ENCODE measurements around the gene IL5. TPM values are rescaled to one million over a fixed set of nuclear protein-coding genes. Genes with fewer than 3 reads are reported as not detected.

The IL5 gene
- total and polyA plus RNA-seq, 2 of the 4 experiments (the other 2 are of a cell fraction): not detected

GRCh38 chr5:132505641-132506040 is 37.7 kb downstream of the IL5 start:
- peak overlapping the region; percentile 48 for H2AK5ac ChIP-seq (ENCODE audit: low read depth, low read length)
- H3K9me3 ChIP-seq (ENCODE audit: control insufficient read depth, insufficient read depth, low read length): peaks cover 1% of the 10 kb centered on the region; the same call in 1 of the 2 replicates
- H3K4me2 ChIP-seq (ENCODE audit: low read depth, low read length): peak overlapping the region; percentile 63
- peak overlapping the region; percentile 53 to 88 for H4K8ac ChIP-seq (ENCODE audit: low read depth in 2 of 2, low read length in 2 of 2)
- H3K56ac ChIP-seq (ENCODE audit: extremely low read depth, insufficient read depth, low read length): peak overlapping the region; percentile 86
- BruUV-seq (replicated peaks): no TSS peak
- ATAC-seq (ENCODE audit: low read depth) (peak; percentile 10), DNase-seq (peak; percentile 30)
- CTCF ChIA-PET: interaction anchor here (0.6 to 2.0 kb wide), 8 partner anchors 26 to 313 kb away, joined by 3 to 11 read pairs (median 3); partner anchors contain the start of gene RAD50
- H4K20me1 ChIP-seq (ENCODE audit: insufficient read depth, low read length): peaks cover 4% of the 10 kb centered on the region; the same call in 1 of the 2 replicates
- H3K36me3 ChIP-seq (ENCODE audit: control insufficient read depth, insufficient read depth, low read length): no peaks in the 10 kb centered on the region
- H2BK20ac ChIP-seq (ENCODE audit: low read depth, low read length): peak overlapping the region; percentile 83
- H4K91ac ChIP-seq (ENCODE audit: insufficient read depth, low read depth, low read length): peak overlapping the region; percentile 90
- intact Hi-C loops (cut with micrococcal nuclease) (loop anchor here (1.0 to 5.0 kb wide), 5 partner anchors 52 to 362 kb away; partner anchors contain the start of genes GDF9, RAD50, SLC22A4 and UQCRQ), in situ Hi-C loops (cut with MboI; ENCODE audit: low sequenced_read_pairs) (no loop called here), dilution Hi-C loops (cut with HindIII; ENCODE audit: low sequenced_read_pairs, unreplicated experiment) (no loop called here)
- POLR2A ChIA-PET (ENCODE audit: unreplicated experiment): interaction anchor here (0.8 to 1.0 kb wide), 3 partner anchors 8 to 10 kb away, joined by 3 to 10 read pairs (median 3); no protein-coding TSS in a partner anchor
- peak overlapping the region; percentile 65 for H2AK9ac ChIP-seq (replicated peaks; ENCODE audit: low read depth, low read length, poor library complexity)
- peaks cover 28% of the 10 kb centered on the region for H3K4me1 ChIP-seq (ENCODE audit: control insufficient read depth, insufficient read depth, low read length)
- no peak overlapping the region for H3K4me3 ChIP-seq (ENCODE audit: insufficient read depth, low read depth, low read length)
- peak overlapping the region; percentile 95 for H2BK5ac ChIP-seq (ENCODE audit: low read depth, low read length, poor library complexity, severe bottlenecking)
- TF ChIP-seq CEBPB (IDR thresholded peaks at IDR 0.05; ENCODE audit: low read depth, low read length) (no peak), SMC3 (IDR thresholded peaks at IDR 0.05; ENCODE audit: low read depth, low read length) (no peak), FOS (IDR thresholded peaks at IDR 0.05; ENCODE audit: low read depth, low read length) (no peak), CHD1 (IDR thresholded peaks at IDR 0.05; ENCODE audit: low read depth, low read length) (no peak), MXI1 (IDR thresholded peaks at IDR 0.05; ENCODE audit: borderline replicate concordance, low read depth, low read length) (no peak), BHLHE40 (IDR thresholded peaks at IDR 0.05; ENCODE audit: low read depth, low read length) (no peak), MAFK (IDR thresholded peaks at IDR 0.05; ENCODE audit: low read depth, low read length) (no peak), POLR2A (IDR thresholded peaks at IDR 0.05; ENCODE audit: low read depth, low read length) (no peak), ELK1 (IDR thresholded peaks at IDR 0.05; ENCODE audit: borderline replicate concordance, low read depth, low read length) (no peak), NFE2L2 (IDR thresholded peaks at IDR 0.05; ENCODE audit: low read depth, low read length) (no peak), CTCF (conservative IDR thresholded peaks at IDR 0.05; ENCODE audit: low read depth, low read length) (no peak), USF2 (IDR thresholded peaks at IDR 0.05; ENCODE audit: low read depth, low read length) (no peak), RCOR1 (IDR thresholded peaks at IDR 0.05; ENCODE audit: insufficient replicate concordance, low read length) (no peak), RAD21 (IDR thresholded peaks at IDR 0.05; ENCODE audit: low read length) (no peak), MAZ (IDR thresholded peaks at IDR 0.05; ENCODE audit: borderline replicate concordance, low read depth, low read length) (no peak), RFX5 (IDR thresholded peaks at IDR 0.05; ENCODE audit: low read depth, low read length) (no peak)
- peak overlapping the region; percentile 71; the same call in 2 of the 3 replicates for H2BK15ac ChIP-seq (ENCODE audit: low read depth, low read length)
- peaks cover 25% of the 10 kb centered on the region for H3K9me1 ChIP-seq (ENCODE audit: insufficient read depth, low read length)
- H2AFZ ChIP-seq (replicated peaks; ENCODE audit: low read length, poor library complexity): peak overlapping the region; percentile 63
- H3K23ac ChIP-seq (ENCODE audit: low read depth, low read length): peak overlapping the region; percentile 51
- peak overlapping the region; percentile 94 for H3K18ac ChIP-seq (ENCODE audit: low read depth, low read length)
- no peaks in the 10 kb centered on the region for H3K27me3 ChIP-seq (ENCODE audit: control insufficient read depth, insufficient read depth, low read length)
- peak overlapping the region; percentile 99 for H3K27ac ChIP-seq (ENCODE audit: insufficient read depth, low read length)
- peak overlapping the region; percentile 75 for H3K9ac ChIP-seq (ENCODE audit: low read depth, low read length)
- H3K79me1 ChIP-seq (ENCODE audit: low read depth in 1 of 2, low read length in 2 of 2): peaks cover 0 to 3% of the 10 kb centered on the region in 2 experiments; a peak in 1 of 4 replicates
- no CpG with 5 or more reads among the region's 2 CpGs for WGBS, 2 experiments (ENCODE audit: extremely low coverage in 2 of 2, insufficient read length in 1 of 2)
- H2BK120ac ChIP-seq (ENCODE audit: low read depth, low read length): peak overlapping the region; percentile 96
- peak overlapping the region; percentile 96 for H3K4ac ChIP-seq (ENCODE audit: low read depth, low read length)
- peak overlapping the region; percentile 89 for H4K5ac ChIP-seq (ENCODE audit: low read depth, low read length)
- peak overlapping the region; percentile 70 for H3K14ac ChIP-seq (replicated peaks; ENCODE audit: low read depth, low read length)

All from IMR-90 (cell line).